HepG2 (cell line): Measurements from ENCODE around the gene BAIAP2L2. TPM values are rescaled to one million over a fixed set of nuclear protein-coding genes. Genes with fewer than 3 reads are reported as not detected.

Experiments
- ARID4A ChIP-seq: sonication (generic); formaldehyde crosslinking; IDR thresholded peaks from 2 replicates; pipeline ENCODE4 v1.5.0; 2020; ENCODE audit warnings: mild to moderate bottlenecking, missing genetic modification reagents, borderline replicate concordance
- ARNT2 ChIP-seq: sonication (generic); formaldehyde crosslinking; IDR thresholded peaks from 2 replicates; pipeline ENCODE4 v1.8.0; 2022; ENCODE audit warnings: mild to moderate bottlenecking, low read depth, missing genetic modification reagents, moderate library complexity
- BCL3 ChIP-seq: sonication (generic); formaldehyde crosslinking; IDR thresholded peaks from 2 replicates; pipeline ENCODE4 v1.5.1; 2020; ENCODE audit warnings: mild to moderate bottlenecking, missing genetic modification reagents, moderate library complexity
- DNMT1 ChIP-seq: sonication (generic); formaldehyde crosslinking; IDR thresholded peaks from 2 replicates; pipeline ENCODE4 v1.5.1; 2020; ENCODE audit warnings: mild to moderate bottlenecking, missing genetic modification reagents
- GMEB2 ChIP-seq: IDR thresholded peaks from 2 replicates; pipeline ENCODE4 v1.6.1; 2016; ENCODE audit warnings: missing biosample characterization, missing genetic modification reagents, low read depth
- IRF2 ChIP-seq: IDR thresholded peaks from 2 replicates; pipeline ENCODE4 v1.6.1; 2018; ENCODE audit warnings: missing genetic modification reagents, missing compliant biosample characterization
- MBD4 ChIP-seq: IDR thresholded peaks from 2 replicates; pipeline ENCODE4 v1.6.1; 2012; ENCODE audit warnings: low read length, inconsistent platforms, borderline replicate concordance
- MXD1 ChIP-seq: sonication (generic); formaldehyde crosslinking; IDR thresholded peaks from 2 replicates; pipeline ENCODE4 v1.4.0; 2020; ENCODE audit warnings: mild to moderate bottlenecking, missing genetic modification reagents
- PATZ1 ChIP-seq: sonication (generic); formaldehyde crosslinking; IDR thresholded peaks from 2 replicates; pipeline ENCODE4 v1.4.0; 2020; ENCODE audit warnings: missing genetic modification reagents
- RNF219 ChIP-seq: sonication (generic); formaldehyde crosslinking; IDR thresholded peaks from 2 replicates; pipeline ENCODE4 v1.5.0; 2020; ENCODE audit warnings: mild to moderate bottlenecking, missing genetic modification reagents
- TCF7 ChIP-seq: sonication (generic); IDR thresholded peaks from 2 replicates; pipeline ENCODE4 v1.6.1; 2016; ENCODE audit warnings: antibody characterized with exemption, low read depth
- THYN1 ChIP-seq: sonication (generic); formaldehyde crosslinking; IDR thresholded peaks from 2 replicates; pipeline ENCODE4 v1.8.1; 2023; ENCODE audit warnings: low read depth, mild to moderate bottlenecking, moderate library complexity, missing genetic modification reagents, borderline replicate concordance
- ZBTB21 ChIP-seq: sonication (generic); formaldehyde crosslinking; IDR thresholded peaks from 2 replicates; pipeline ENCODE4 v1.4.0; 2020; ENCODE audit warnings: missing genetic modification reagents
- ZNF24 ChIP-seq: fragments of 450-650 bp; IDR thresholded peaks from 2 replicates; pipeline ENCODE4 v1.6.1; 2017; ENCODE audit warnings: antibody characterized with exemption, mild to moderate bottlenecking
- ZNF550 ChIP-seq: sonication (generic); formaldehyde crosslinking; IDR thresholded peaks from 2 replicates; pipeline ENCODE4 v1.4.0; 2020; ENCODE audit warnings: mild to moderate bottlenecking, missing genetic modification reagents, borderline replicate concordance
- ZNF672 ChIP-seq: sonication (generic); formaldehyde crosslinking; IDR thresholded peaks from 2 replicates; pipeline ENCODE4 v1.8.1; 2022; ENCODE audit warnings: missing genetic modification reagents
- polyA plus RNA-seq, 8 experiments: library from polyadenylated mRNA; depleted of rRNA in 3 of 8; stranded (reverse) in 7 of 8; unstranded in 1 of 8; fragments of >200 nt; fragmentation: Illumina TruSeq in 4 of 8; extraction: Trizol in 4 of 8; gene quantifications; 2 replicates each; pipeline versions ENCODE4 v1.2.1 to v1.2.3, GENCODE V29; 2011 to 2016; ENCODE audit warnings: low read depth in 4 of 8, missing spikeins in 1 of 8, mixed read lengths in 1 of 8; ENCODE audit not compliant: insufficient read depth in 1 of 8
- total RNA-seq, 5 experiments: library from RNA; depleted of rRNA; stranded (reverse); fragments of >200 nt; fragmentation: Illumina TruSeq; extraction: Trizol; gene quantifications; 2 replicates each; pipeline ENCODE4 v1.2.3, GENCODE V29; 2016; ENCODE audit warnings: low read depth in 1 of 5

The BAIAP2L2 gene
- total and polyA plus RNA-seq, 2 of the 13 experiments (the other 11 are each of a cell fraction or from before 2014, with no cell fraction given) = 4.4 to 7.5 TPM

- TF ChIP-seq ARID4A (CRISPR knock-in tag) (peak; percentile 72), DNMT1 (CRISPR knock-in tag) (no peak), MXD1 (peak; percentile 59; the same call in 1 of the 2 replicates), GMEB2 (no peak), THYN1 (no peak), MBD4 (no peak), ZBTB21 (CRISPR knock-in tag) (no peak), ARNT2 (no peak), TCF7 (no peak), IRF2 (CRISPR knock-in tag) (no peak), ZNF672 (CRISPR knock-in tag) (no peak), PATZ1 (CRISPR knock-in tag) (peak; percentile 82), RNF219 (CRISPR knock-in tag) (no peak), ZNF550 (CRISPR knock-in tag) (no peak), BCL3 (CRISPR knock-in tag) (0 out of 2 replicates have a peak, but pooled peaks have one; percentile 21), ZNF24 (no peak)
These were observed 674 bp upstream of the BAIAP2L2 start (continued) for GRCh38 chr22:38110863-38111852.
